ENCODE results near the gene CAST.

The CAST gene

GRCh38 chr5:96718635-96719077 is 56.5 kb downstream of the CAST start:
- H3K4me3 ChIP-seq (ENCODE audit: low read depth, low read length), result no peak overlapping the region
- no peak for TF ChIP-seq CTCF (IDR thresholded peaks at IDR 0.05; ENCODE audit: borderline replicate concordance, insufficient read depth, low read depth, low read length)

- H3K4me3 ChIP-seq (ENCODE audit: low read depth, low read length), result no peak overlapping the region
- TF ChIP-seq CTCF (IDR thresholded peaks at IDR 0.05; ENCODE audit: borderline replicate concordance, insufficient read depth, low read depth, low read length), result peak; percentile 14; the same call in 1 of the 2 replicates
These were observed 58.2 kb downstream of the CAST start for GRCh38 chr5:96720408-96720807.

GRCh38 chr5:96721351-96721977 is 59.3 kb downstream of the CAST start:
- no peak overlapping the region for H3K4me3 ChIP-seq (ENCODE audit: low read depth, low read length)
- TF ChIP-seq CTCF (IDR thresholded peaks at IDR 0.05; ENCODE audit: borderline replicate concordance, insufficient read depth, low read depth, low read length), result no peak

GRCh38 chr5:96725257-96725656 is 63.1 kb downstream of the CAST start:
- TF ChIP-seq CTCF (IDR thresholded peaks at IDR 0.05; ENCODE audit: borderline replicate concordance, insufficient read depth, low read depth, low read length), result no peak
- H3K4me3 ChIP-seq (ENCODE audit: low read depth, low read length), result no peak overlapping the region

GRCh38 chr5:96726802-96727201 is 64.6 kb downstream of the CAST start:
- TF ChIP-seq CTCF (IDR thresholded peaks at IDR 0.05; ENCODE audit: borderline replicate concordance, insufficient read depth, low read depth, low read length), result no peak
- H3K4me3 ChIP-seq (ENCODE audit: low read depth, low read length), result no peak overlapping the region

GRCh38 chr5:96729156-96729555 is 67.0 kb downstream of the CAST start:
- H3K4me3 ChIP-seq (ENCODE audit: low read depth, low read length), result no peak overlapping the region
- TF ChIP-seq CTCF (IDR thresholded peaks at IDR 0.05; ENCODE audit: borderline replicate concordance, insufficient read depth, low read depth, low read length), result no peak

- TF ChIP-seq CTCF (IDR thresholded peaks at IDR 0.05; ENCODE audit: borderline replicate concordance, insufficient read depth, low read depth, low read length), result no peak
- no peak overlapping the region for H3K4me3 ChIP-seq (ENCODE audit: low read depth, low read length)
These were observed 68.4 kb downstream of the CAST start for GRCh38 chr5:96730586-96730985.
